A549 (cell line): ENCODE results near the gene E2F6. TPM values are rescaled to one million over a fixed set of nuclear protein-coding genes. Genes with fewer than 3 reads are reported as not detected.

ENCODE experiments used
- ATAC-seq, 2 experiments: fragments of 200-7000 bp in 1 of 2; fragments of >200 bp in 1 of 2; cut with Nextera tagmentation in 1 of 2; cut with Tn5 transposase in 1 of 2; 3 replicates each; pipeline versions ENCODE4 v1.8.0 to v1.9.1; 2018 to 2020; ENCODE audit warnings: mild to moderate bottlenecking in 1 of 2, moderate library complexity in 1 of 2
- CTCF ChIA-PET: fragments of 300-600 bp; sonication (Branson Sonifier 250); formaldehyde crosslinking; extraction: SDS; loops from one replicate; lab custom pipeline; 2021; ENCODE audit warnings: antibody characterized with exemption, inconsistent platforms; lab: Yijun Ruan, JAX
- POLR2A ChIA-PET: fragments of 350-600 bp; formaldehyde crosslinking; extraction: SDS; loops from one replicate; lab custom pipeline; 2021; ENCODE audit warnings: antibody characterized with exemption, inconsistent platforms; lab: Yijun Ruan, JAX
- DNase-seq, 2 experiments: peaks; one replicate each; pipeline versions ENCODE4 v3.0.0 to v3.0.0-alpha.2; 2011 to 2016; ENCODE audit warnings: low read depth in 1 of 2, low spot score in 1 of 2
- FAIRE-seq: peaks from 2 replicates; lab custom pipeline; 2011; peaks lifted over from hg19 to GRCh38; lab: Jason Lieb, UNC
- H3K27ac ChIP-seq, 2 experiments: fragments of >200 bp; sonication (Bioruptor Twin); formaldehyde crosslinking; 3 replicates each; pipeline ENCODE4 v1.5.1; 2016 to 2017
- H3K4me1 ChIP-seq: fragments of >200 bp; sonication (Bioruptor Twin); formaldehyde crosslinking; 3 replicates; pipeline ENCODE4 v1.6.1; 2016
- H3K4me2 ChIP-seq: fragments of >200 bp; sonication (Bioruptor Twin); formaldehyde crosslinking; 3 replicates; pipeline ENCODE4 v1.6.1; 2016
- H3K4me3 ChIP-seq: fragments of >200 bp; sonication (Bioruptor Twin); formaldehyde crosslinking; 3 replicates; pipeline ENCODE4 v1.5.1; 2016
- H3K9me3 ChIP-seq: fragments of >200 bp; sonication (Bioruptor Twin); formaldehyde crosslinking; 3 replicates; pipeline ENCODE4 v1.6.1; 2016
- ATOH8 ChIP-seq: fragments of 250-450 bp; sonication (Bioruptor Pico); IDR thresholded peaks from 2 replicates; pipeline ENCODE4 v1.5.0; 2020; ENCODE audit warnings: low read depth, mild to moderate bottlenecking, moderate library complexity
- CBX8 ChIP-seq: fragments of 200-600 bp; sonication (generic); IDR thresholded peaks from 2 replicates; pipeline ENCODE4 v1.6.1; 2016
- CEBPB ChIP-seq, 2 experiments: fragments of >200 bp in 1 of 2; sonication (Bioruptor Twin) in 1 of 2; formaldehyde crosslinking in 1 of 2; IDR thresholded peaks; 2 replicates each; pipeline ENCODE4 v1.6.1; 2012 to 2016
- CHD2 ChIP-seq: fragments of 150-350 bp; IDR thresholded peaks from 2 replicates; pipeline ENCODE4 v1.6.1; 2014; ENCODE audit warnings: low read length; ENCODE audit not compliant: partially characterized antibody
- CTCF ChIP-seq: fragments of >200 bp; sonication (Bioruptor Twin); formaldehyde crosslinking; IDR thresholded peaks from 3 replicates; pipeline ENCODE4 v1.5.1; 2016
- FOSL2 ChIP-seq, 2 experiments: fragments of 450-650 bp in 1 of 2; fragments of >200 bp in 1 of 2; sonication (Bioruptor Twin) in 1 of 2; formaldehyde crosslinking; IDR thresholded peaks; 2 replicates each; pipeline versions ENCODE4 v1.5.0 to v1.6.1; 2016 to 2020; ENCODE audit warnings: mild to moderate bottlenecking in 1 of 2, moderate library complexity in 1 of 2
- HOXB5 ChIP-seq: fragments of 250-450 bp; sonication (Bioruptor Pico); IDR thresholded peaks from 2 replicates; pipeline ENCODE4 v1.5.0; 2020; ENCODE audit warnings: mild to moderate bottlenecking, moderate library complexity
- JUN ChIP-seq, 2 experiments: fragments of >200 bp; sonication (Bioruptor Twin); formaldehyde crosslinking; IDR thresholded peaks; 2 replicates in 1 of 2; 3 replicates in 1 of 2; pipeline ENCODE4 v1.6.1; 2016 to 2017
- MAX ChIP-seq: IDR thresholded peaks from 2 replicates; pipeline ENCODE4 v1.6.1; 2012
- MYC ChIP-seq: IDR thresholded peaks from 2 replicates; pipeline ENCODE4 v1.6.1; 2012; ENCODE audit warnings: mild to moderate bottlenecking, inconsistent platforms, low read length, improper control_type of control experiment, borderline replicate concordance
- NFE2L2 ChIP-seq: fragments of 150-350 bp; conservative IDR thresholded peaks from 2 replicates; pipeline ENCODE4 v1.6.1; 2014; ENCODE audit warnings: low read length
- NPAS2 ChIP-seq: fragments of 250-450 bp; sonication (Bioruptor Pico); IDR thresholded peaks from 2 replicates; pipeline ENCODE4 v1.8.0; 2022; ENCODE audit warnings: mild to moderate bottlenecking, moderate library complexity, borderline replicate concordance
- PHF8 ChIP-seq: fragments of 200-600 bp; sonication (generic); IDR thresholded peaks from 2 replicates; pipeline ENCODE4 v1.6.1; 2016; ENCODE audit warnings: low read depth, mild to moderate bottlenecking, antibody characterized with exemption, moderate library complexity, borderline replicate concordance
- RFX5 ChIP-seq: fragments of 450-650 bp; IDR thresholded peaks from 2 replicates; pipeline ENCODE4 v1.7.1; 2014; ENCODE audit warnings: antibody characterized with exemption, mild to moderate bottlenecking, moderate library complexity
- RNF2 ChIP-seq: fragments of 200-600 bp; sonication (generic); IDR thresholded peaks from 2 replicates; pipeline ENCODE4 v1.6.1; 2016; ENCODE audit warnings: low read depth, mild to moderate bottlenecking, antibody characterized with exemption, moderate library complexity, borderline replicate concordance
- TFCP2L1 ChIP-seq: fragments of 250-450 bp; sonication (Bioruptor Pico); IDR thresholded peaks from 2 replicates; pipeline ENCODE4 v1.5.0; 2021; ENCODE audit warnings: mild to moderate bottlenecking
- ZC3H11A ChIP-seq: fragments of 450-650 bp; IDR thresholded peaks from 2 replicates; pipeline ENCODE4 v1.6.1; 2014; ENCODE audit warnings: antibody characterized with exemption, mild to moderate bottlenecking
- WGBS: methylation state at CpG from one replicate; pipeline ENCODE4 v1.1.6; 2017; ENCODE audit errors: missing lambda C conversion rate; 5-methylcytosine and 5-hydroxymethylcytosine counted together
- polyA plus RNA-seq, 4 experiments: library from polyadenylated mRNA; depleted of rRNA in 3 of 4; stranded (reverse); fragments of >200 nt; fragmentation: RNase III in 1 of 4; extraction: RNeasy Plus Mini Kit Qiagen cat#74134 plus additional on column Dnase treatment in 1 of 4; gene quantifications; 2 replicates in 3 of 4; 3 replicates in 1 of 4; pipeline ENCODE4 v1.2.3, GENCODE V29; 2011 to 2017
- TF ChIP-seq, protein P1 (sequence below): fragments of >200 bp; sonication (Bioruptor Twin); formaldehyde crosslinking; IDR thresholded peaks from 3 replicates; pipeline ENCODE4 v1.6.1; 2016
- TF ChIP-seq, protein P2 (sequence below): fragments of 250-450 bp; sonication (Bioruptor Pico); IDR thresholded peaks from 2 replicates; pipeline ENCODE4 v1.5.0; 2021; ENCODE audit warnings: mild to moderate bottlenecking, moderate library complexity, borderline replicate concordance

E2F6 gene
- polyA plus RNA-seq, 2 of the 4 experiments (the other 2 are of a cell fraction), result 34.3 to 41.7 TPM

- TF ChIP-seq MYC, result no peak
- TF ChIP-seq CEBPB (IDR thresholded peaks at IDR 0.05), result peak in 1 of 2 experiments; percentile 52; a peak in 1 of 4 replicates
- TF ChIP-seq HOXB5 (CRISPR knock-in tag), result no peak
- no peak for TF ChIP-seq ZC3H11A
- ATAC-seq (no peak), DNase-seq (no peak), FAIRE-seq (no peak)
- H3K9me3 ChIP-seq, result no peaks in the 10 kb centered on the region
- 91% methylated on average over 7 of the region's 7 CpGs for WGBS
- no peaks in the 10 kb centered on the region for H3K4me1 ChIP-seq
- no peak overlapping the region for H3K4me3 ChIP-seq
- POLR2A ChIA-PET, result no interaction called here
- no peak overlapping the region for H3K4me2 ChIP-seq
- no peak overlapping the region for H3K27ac ChIP-seq
- CTCF ChIA-PET, result interaction anchor here (1.1 kb wide), 1 partner anchor 12 kb away, joined by 5 read pairs; no protein-coding TSS in a partner anchor
Observed at GRCh38 chr2:11434443-11434842, 31.5 kb downstream of the E2F6 start.

DNA sequence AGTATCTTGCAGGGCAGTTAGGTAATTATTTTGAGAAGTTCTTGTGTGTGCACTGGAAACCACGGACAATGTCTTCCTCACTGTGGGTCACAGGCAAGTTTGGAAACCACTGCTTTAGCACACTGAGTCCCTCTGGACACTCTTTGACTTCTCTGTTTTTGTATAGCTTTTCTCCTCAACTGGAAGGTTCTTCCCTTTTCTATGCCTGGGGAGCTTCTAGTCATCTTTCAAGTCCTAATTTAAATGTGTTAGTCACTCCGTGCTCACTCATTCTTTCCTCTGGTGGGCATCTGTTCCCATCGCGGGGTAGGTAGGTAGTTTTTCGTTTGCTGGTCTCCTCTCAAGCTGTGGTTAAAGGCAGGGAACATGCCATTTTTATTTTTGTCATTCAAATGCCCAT lies 32.1 kb downstream of the E2F6 start:
- Histone ChIP-seq H3K4me2 (no peak overlapping the region), H3K4me3 (no peak overlapping the region), H3K9me3 (no peaks in the 10 kb centered on the region), H3K27ac (no peak overlapping the region), H3K4me1 (no peaks in the 10 kb centered on the region)
- 93% methylated on average over 5 of the region's 5 CpGs for WGBS
- no peak for TF ChIP-seq CHD2
- no peak for TF ChIP-seq MYC
- no peak for TF ChIP-seq ATOH8 (CRISPR knock-in tag)
- no peak for TF ChIP-seq JUN (IDR thresholded peaks at IDR 0.05)
- TF ChIP-seq CTCF, result no peak
- TF ChIP-seq, protein P1, sequence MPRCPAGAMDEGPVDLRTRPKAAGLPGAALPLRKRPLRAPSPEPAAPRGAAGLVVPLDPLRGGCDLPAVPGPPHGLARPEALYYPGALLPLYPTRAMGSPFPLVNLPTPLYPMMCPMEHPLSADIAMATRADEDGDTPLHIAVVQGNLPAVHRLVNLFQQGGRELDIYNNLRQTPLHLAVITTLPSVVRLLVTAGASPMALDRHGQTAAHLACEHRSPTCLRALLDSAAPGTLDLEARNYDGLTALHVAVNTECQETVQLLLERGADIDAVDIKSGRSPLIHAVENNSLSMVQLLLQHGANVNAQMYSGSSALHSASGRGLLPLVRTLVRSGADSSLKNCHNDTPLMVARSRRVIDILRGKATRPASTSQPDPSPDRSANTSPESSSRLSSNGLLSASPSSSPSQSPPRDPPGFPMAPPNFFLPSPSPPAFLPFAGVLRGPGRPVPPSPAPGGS, result no peak
- TF ChIP-seq RFX5, result no peak
- TF ChIP-seq CBX8, result no peak
- ChIA-PET CTCF (no interaction called here), POLR2A (no interaction called here)
- DNase-seq (no peak), ATAC-seq (no peak), FAIRE-seq (no peak)

GRCh38 chr2:11430729-11431128 lies 35.2 kb downstream of the E2F6 start:
- FAIRE-seq (no peak), DNase-seq (no peak), ATAC-seq (no peak)
- WGBS, result 95% methylated on average over 5 of the region's 5 CpGs
- no peak overlapping the region for H3K27ac ChIP-seq
- H3K4me3 ChIP-seq, result no peak overlapping the region
- no peak overlapping the region for H3K4me2 ChIP-seq
- POLR2A ChIA-PET, result no interaction called here
- TF ChIP-seq FOSL2 (IDR thresholded peaks at IDR 0.05) (no peak), FOSL2 (CRISPR knock-in tag; IDR thresholded peaks at IDR 0.05) (no peak), TFCP2L1 (CRISPR knock-in tag) (no peak), NPAS2 (CRISPR knock-in tag) (no peak), NFE2L2 (no peak), HOXB5 (CRISPR knock-in tag) (no peak), ATOH8 (CRISPR knock-in tag) (no peak), MAX (no peak), RNF2 (no peak), PHF8 (no peak)
- TF ChIP-seq, protein P2, sequence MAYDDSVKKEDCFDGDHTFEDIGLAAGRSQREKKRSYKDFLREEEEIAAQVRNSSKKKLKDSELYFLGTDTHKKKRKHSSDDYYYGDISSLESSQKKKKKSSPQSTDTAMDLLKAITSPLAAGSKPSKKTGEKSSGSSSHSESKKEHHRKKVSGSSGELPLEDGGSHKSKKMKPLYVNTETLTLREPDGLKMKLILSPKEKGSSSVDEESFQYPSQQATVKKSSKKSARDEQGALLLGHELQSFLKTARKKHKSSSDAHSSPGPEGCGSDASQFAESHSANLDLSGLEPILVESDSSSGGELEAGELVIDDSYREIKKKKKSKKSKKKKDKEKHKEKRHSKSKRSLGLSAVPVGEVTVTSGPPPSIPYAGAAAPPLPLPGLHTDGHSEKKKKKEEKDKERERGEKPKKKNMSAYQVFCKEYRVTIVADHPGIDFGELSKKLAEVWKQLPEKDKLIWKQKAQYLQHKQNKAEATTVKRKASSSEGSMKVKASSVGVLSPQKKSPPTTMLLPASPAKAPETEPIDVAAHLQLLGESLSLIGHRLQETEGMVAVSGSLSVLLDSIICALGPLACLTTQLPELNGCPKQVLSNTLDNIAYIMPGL, result no peak
- H3K9me3 ChIP-seq, result no peaks in the 10 kb centered on the region
- CTCF ChIA-PET, result interaction anchor here (0.6 to 2.7 kb wide), 9 partner anchors 9 to 519 kb away, joined by 3 to 21 read pairs (median 4); partner anchors contain the start of gene KCNF1
- H3K4me1 ChIP-seq, result no peaks in the 10 kb centered on the region
